GM18951 (cell line): ENCODE data around the gene AMH.

ENCODE experiments used
- POLR2A ChIP-seq: IDR thresholded peaks from 4 replicates; pipeline ENCODE4 v1.6.1; 2011; ENCODE audit warnings: mild to moderate bottlenecking; ENCODE audit not compliant: insufficient read length, insufficient read depth; ENCODE audit errors: extremely low read depth
- in situ Hi-C: fragments of 300-500 bp; cut with MboI; formaldehyde crosslinking; loops from one replicate; pipeline ENCODE4 v1.12.0; 2022; ENCODE audit warnings: low sequenced_read_pairs, mixed read lengths, inconsistent platforms; ENCODE audit not compliant: unreplicated experiment

AMH gene

DNA sequence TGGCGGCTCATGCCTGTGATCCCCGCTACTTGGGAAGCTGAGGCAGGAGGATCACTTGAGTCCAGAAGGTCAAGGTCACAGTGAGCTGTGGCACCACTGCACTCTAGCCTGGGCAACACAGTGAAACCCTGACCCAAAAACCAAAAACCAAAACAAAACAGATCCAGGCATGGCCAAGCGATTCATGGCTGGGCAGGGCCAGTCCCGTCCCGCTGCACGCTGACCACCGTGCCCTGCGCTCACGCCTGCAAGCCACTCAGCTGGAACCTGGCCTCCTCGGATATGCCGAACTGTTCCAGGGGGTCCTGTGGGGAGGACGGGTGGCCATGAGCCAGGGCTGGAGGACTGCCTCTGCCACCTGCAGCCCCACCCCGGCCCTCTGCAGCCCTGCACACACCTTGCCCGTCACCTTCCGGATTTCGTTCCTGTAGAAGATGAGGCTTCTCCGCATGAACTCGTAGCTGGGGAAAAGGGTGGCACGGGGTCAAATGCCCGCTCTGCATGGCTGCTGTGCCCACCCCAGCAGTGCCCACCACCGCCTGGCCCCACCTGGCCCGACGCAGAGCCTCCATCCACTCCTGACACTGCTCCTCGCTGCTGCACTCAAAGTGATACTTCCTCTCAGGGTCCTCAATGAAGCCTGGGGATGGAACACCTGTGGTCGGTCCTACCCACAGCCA, 15.4 kb upstream of the AMH start:
- in situ Hi-C loops, result no loop called here
- no peak for TF ChIP-seq POLR2A

DNA sequence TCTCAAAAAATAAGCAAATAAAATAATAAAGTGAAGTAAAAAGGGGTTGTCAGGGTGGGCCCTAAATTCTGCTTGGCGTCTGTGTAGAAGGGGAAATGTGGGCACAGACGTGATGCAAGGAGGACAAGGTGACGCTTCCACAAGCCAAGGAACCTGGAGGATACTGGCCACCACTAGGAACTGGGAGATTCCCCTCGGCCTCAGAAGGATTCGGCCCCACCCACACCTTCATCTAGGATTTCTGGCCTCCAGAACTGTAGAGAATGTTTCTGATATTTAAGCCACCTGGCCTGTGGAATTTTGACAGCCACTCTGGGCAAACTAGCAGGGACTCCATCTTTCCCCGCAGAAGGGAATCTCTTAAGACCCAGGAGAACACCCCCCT, 14.1 kb upstream of the AMH start:
- no peak for TF ChIP-seq POLR2A
- in situ Hi-C loops, result no loop called here

DNA sequence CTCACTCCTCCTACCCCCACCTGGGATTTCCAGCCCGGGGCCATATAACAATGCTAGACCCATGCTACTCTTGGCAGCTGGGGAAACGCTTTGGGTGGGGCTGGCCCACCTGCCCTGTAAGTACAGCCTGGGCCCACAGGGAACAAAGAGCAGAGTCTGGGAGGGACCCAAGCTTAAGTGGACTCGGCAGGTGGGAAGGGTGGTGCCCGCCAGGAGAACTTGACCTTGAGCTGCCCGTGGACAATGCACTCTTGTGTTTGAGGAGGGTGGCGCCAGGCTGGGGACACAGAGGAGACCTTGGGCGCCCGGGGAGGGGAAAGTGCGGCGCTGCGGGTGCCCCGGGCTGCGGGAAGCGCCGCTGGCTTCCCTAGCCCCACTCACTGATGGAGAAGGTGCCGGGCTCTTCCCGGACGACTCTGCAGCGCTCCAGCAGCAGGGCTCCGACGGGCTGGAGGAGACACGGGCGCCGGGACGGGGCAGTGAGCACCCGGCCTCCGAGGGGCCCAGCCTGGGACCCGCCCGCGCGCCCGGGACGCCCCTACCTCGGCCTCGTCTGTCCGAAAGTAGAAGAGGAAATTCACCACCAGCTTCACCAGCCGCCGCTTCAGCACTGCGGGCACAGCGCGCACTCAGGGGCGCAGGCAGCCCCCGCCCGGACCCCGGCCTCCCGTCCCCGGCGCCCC, 13.6 kb upstream of the AMH start:
- TF ChIP-seq POLR2A, result peak; percentile 18
- in situ Hi-C loops, result no loop called here

DNA sequence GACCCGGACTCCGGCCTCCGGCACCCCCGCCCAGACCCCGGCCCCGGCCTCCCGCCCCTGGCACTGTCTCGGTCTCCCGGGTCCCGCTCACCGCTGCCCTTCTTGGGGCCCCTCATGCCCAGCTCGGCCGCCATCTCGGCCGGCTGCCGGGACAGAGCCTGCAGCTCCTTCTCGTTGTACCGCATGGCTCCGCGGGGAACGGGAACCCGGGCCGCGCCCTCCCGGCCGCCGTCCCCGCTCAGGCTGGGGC, 13.1 kb upstream of the AMH start:
- peak; percentile 75 for TF ChIP-seq POLR2A
- in situ Hi-C loops, result no loop called here

DNA sequence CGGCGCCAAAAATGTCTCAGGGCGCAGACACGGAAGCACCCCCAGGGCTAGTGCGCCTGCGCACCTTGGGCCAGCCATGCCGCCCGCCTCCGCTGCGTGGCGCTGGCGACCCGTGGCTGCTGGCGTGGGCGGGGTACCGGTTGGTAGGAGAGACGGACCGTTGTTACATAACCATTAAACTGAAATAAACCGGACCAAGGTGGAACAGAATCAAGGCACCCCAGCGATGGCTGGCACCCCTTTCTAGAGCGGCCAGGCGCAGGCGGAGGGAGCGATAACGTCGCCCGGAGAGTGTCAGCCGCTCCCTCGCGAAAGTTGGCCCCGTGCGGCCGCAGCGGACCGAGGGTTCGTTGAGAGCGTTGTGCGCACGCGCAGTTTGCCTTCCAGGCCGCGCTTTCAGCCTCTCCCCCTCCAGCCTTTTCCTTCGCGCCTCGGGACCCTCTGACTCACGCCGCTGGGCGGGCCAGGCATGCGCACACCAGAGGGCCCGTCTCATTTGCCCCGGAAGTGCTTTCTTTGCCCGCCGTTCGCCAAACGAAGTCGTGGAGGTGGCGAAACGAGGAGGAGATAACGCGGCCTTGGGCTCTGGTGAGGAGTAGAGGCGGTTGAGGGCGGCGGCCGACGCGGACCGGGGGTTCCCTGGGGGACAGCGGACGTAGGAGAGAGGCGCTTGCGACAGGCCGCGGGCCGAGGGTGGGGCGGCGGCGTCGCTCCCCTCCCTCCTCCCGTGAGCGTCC, 12.6 kb upstream of the AMH start, which contains the start of the genes PLEKHJ1 and SF3A2:
Gene PLEKHJ1 (minus strand): TSS at position 16 of the 737 bp plus-strand sequence. CDS start 81 bp downstream, outside the sequence.
Gene SF3A2 (plus strand): TSS at position 511 of the 737 bp plus-strand sequence. CDS start 6,595 bp downstream, outside the sequence.
- in situ Hi-C loops, result no loop called here
- TF ChIP-seq POLR2A, result peak; percentile 79

DNA sequence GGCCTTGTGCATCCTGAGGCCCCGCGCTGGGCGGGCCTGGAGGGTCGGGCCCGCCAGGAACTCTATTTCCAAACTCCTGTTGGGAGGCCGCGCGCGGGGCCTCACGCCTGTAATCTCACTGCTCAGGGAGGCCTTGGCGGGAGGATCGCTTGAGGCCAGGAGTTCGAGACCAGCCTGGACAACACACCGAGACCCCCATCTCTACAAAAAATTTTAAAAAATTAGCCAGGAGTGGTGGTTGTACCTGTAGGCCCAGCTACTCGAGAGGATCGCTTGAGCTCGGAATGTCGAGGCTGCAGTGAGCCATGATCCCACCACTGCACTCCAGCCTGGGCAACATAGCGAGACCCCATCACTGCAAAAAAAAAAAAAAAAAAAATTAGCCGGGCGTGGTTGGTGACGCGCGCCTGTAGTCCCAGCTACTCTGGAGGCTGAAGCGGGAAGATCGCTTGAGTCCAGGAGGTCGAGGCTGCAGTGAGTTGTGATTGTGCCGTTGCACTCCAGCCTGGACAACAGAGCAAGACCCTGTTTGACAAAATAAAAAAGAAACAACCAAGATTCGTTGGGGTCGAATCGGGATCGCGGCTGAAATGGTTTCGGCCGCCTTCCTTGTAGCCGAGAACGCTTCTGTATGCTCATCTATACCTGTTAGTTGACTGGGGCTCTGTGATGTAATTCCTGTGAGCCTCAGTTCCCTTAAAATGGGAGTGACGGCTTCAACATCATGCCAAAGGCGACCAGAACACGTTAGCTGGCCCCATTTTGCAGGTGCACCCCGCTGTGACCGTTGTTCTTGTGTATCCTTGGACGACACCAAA, 11.9 kb upstream of the AMH start:
- no peak for TF ChIP-seq POLR2A
- in situ Hi-C loops, result no loop called here

DNA sequence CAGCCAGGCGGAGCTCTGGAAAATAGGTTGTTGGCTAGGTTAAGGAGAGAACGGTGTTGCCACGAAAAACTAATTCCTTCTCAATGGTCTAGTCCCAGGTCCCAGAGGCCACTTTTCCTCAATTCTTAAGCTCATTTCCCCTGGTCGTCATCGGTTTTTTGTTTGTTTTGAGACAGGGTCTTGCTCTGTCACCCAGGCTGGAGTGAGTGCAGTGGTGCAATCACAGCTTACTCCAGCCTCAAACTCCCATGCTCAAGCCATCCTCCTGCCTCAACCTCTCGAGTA, 11.3 kb upstream of the AMH start:
- no peak for TF ChIP-seq POLR2A
- in situ Hi-C loops, result no loop called here

DNA sequence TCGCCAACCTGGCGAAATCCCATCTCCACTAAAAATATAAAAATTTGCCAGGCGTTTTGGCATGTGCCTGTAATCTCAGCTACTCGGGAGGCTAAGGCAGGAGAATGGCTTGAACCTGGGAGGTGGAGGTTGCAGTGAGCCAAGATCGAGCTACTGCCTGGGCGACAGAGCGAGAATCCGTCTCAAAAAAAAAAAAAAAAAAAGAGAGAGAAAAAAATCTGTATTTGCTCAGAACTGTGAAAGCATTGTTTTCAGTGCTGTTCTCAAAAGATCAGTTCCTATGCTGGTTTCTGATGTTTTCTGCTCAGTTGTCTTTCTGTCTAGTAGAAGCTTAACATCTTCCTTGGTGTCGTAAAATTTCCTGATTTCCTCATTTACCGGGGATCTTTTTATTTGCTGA, 9.9 kb upstream of the AMH start:
- in situ Hi-C loops, result no loop called here

DNA sequence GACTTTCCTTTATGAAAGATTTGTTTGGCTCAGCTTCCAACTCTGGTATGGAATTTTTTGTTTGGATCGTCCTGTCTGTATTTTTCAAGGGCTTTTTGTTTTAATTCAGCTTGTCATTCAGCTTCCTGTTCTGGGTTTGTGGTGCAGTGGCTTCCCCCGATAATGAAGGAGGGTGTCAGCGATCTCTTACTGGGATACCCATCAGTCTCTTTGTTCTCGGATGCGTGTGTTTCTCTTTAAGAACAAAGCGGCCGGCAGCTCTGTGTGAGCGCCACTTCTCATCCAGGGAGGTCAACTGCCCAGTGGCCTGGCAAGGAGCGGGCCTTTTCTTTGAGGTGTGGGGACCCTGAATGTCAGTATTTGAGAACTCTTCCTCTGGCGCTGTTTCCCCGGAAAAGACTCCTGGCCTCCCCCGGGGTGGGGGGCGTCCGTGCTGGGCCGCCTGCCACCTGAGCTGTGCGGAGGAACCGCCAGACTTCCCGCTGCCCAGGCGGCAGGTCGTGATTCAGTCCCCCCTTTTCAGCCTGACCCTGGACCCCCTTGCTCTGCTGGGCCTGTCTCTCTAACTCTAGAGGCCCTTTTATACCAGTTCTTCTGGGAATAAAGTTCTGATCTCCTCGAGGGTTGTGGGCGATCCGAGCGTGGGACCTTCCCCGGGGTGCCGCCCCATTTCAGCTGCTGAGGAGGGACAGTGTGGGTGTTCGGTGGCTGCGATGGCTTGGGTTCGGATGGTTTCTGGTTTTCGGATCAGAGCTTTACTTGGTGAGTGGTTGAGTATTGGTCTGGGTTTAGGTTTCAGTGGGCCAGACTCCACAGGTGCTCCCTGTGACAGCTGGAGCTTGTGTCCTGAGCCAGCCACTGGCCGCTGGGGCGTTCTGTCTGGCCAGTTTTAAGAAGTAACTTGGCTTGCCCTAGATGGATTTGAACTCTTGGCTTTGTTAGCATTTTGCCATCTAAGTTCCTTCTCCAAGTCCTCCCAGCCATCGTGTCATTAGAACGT, 9.1 kb upstream of the AMH start:
- in situ Hi-C loops, result no loop called here
- no peak for TF ChIP-seq POLR2A

More for the DNA sequence above, 9.9 kb upstream of the AMH start:
- no peak for TF ChIP-seq POLR2A

GRCh38 chr19:2240881-2241760, 8.0 kb upstream of the AMH start:
- TF ChIP-seq POLR2A, result no peak
- in situ Hi-C loops, result no loop called here

- no peak for TF ChIP-seq POLR2A
- in situ Hi-C loops, result no loop called here
Measured at GRCh38 chr19:2242092-2242537, 7.0 kb upstream of the AMH start.
